H9 (cell line): ENCODE measurements around the gene SEMA5A. TPM values are rescaled to one million over a fixed set of nuclear protein-coding genes. Genes with fewer than 3 reads are reported as not detected.

Experiments used
- DNase-seq: peaks from one replicate; pipeline ENCODE4 v3.0.0-alpha.2; 2017
- H2AFZ ChIP-seq: one replicate; pipeline ENCODE4 v1.6.1; 2013; ENCODE audit warnings: mild to moderate bottlenecking, low read length, control low read depth, moderate library complexity
- H2AK5ac ChIP-seq: 2 replicates; pipeline ENCODE4 v1.6.1; 2013; ENCODE audit warnings: low read length, control low read depth, mixed read lengths; ENCODE audit not compliant: insufficient read length
- H2BK120ac ChIP-seq: one replicate; pipeline ENCODE4 v1.6.1; 2013; ENCODE audit warnings: low read depth, mild to moderate bottlenecking, low read length, control low read depth, inconsistent platforms; ENCODE audit not compliant: poor library complexity, severe bottlenecking
- H2BK12ac ChIP-seq: 2 replicates; pipeline ENCODE4 v1.6.1; 2013; ENCODE audit warnings: low read length, control low read depth, mixed read lengths, low read depth; ENCODE audit not compliant: insufficient read length
- H2BK15ac ChIP-seq: 2 replicates; pipeline ENCODE4 v1.6.1; 2013; ENCODE audit warnings: low read depth, low read length, control low read depth
- H2BK20ac ChIP-seq: one replicate; pipeline ENCODE4 v1.6.1; 2013; ENCODE audit warnings: low read depth, mild to moderate bottlenecking, low read length, control low read depth, inconsistent platforms; ENCODE audit not compliant: poor library complexity, severe bottlenecking
- H2BK5ac ChIP-seq: 2 replicates; pipeline ENCODE4 v1.6.1; 2013; ENCODE audit warnings: low read length, control low read depth, mixed read lengths; ENCODE audit not compliant: insufficient read length
- H3K14ac ChIP-seq: 2 replicates; pipeline ENCODE4 v1.6.1; 2013; ENCODE audit warnings: low read length, control low read depth; ENCODE audit not compliant: insufficient read depth
- H3K18ac ChIP-seq: 2 replicates; pipeline ENCODE4 v1.6.1; 2013; ENCODE audit warnings: low read depth, mild to moderate bottlenecking, mixed read lengths, low read length, control low read depth; ENCODE audit not compliant: insufficient read length
- H3K23ac ChIP-seq: 2 replicates; pipeline ENCODE4 v1.6.1; 2013; ENCODE audit warnings: low read length, control low read depth, mixed read lengths, low read depth; ENCODE audit not compliant: insufficient read length
- H3K23me2 ChIP-seq: 2 replicates; pipeline ENCODE4 v1.6.1; 2013; ENCODE audit warnings: low read depth, mild to moderate bottlenecking, mixed read lengths, low read length, control low read depth; ENCODE audit not compliant: insufficient read length, poor library complexity, severe bottlenecking
- H3K27ac ChIP-seq: 2 replicates; pipeline ENCODE4 v1.5.1; 2013; ENCODE audit warnings: low read length, control low read depth, mixed read lengths, low read depth; ENCODE audit not compliant: insufficient read length
- H3K27me3 ChIP-seq: 2 replicates; pipeline ENCODE4 v1.6.1; 2013; ENCODE audit warnings: low read length, control low read depth, inconsistent platforms; ENCODE audit not compliant: insufficient read depth
- H3K4ac ChIP-seq: 2 replicates; pipeline ENCODE4 v1.6.1; 2013; ENCODE audit warnings: low read depth, mild to moderate bottlenecking, control low read depth, inconsistent platforms, low read length, moderate library complexity
- H3K4me1 ChIP-seq: 2 replicates; pipeline ENCODE4 v1.6.1; 2013; ENCODE audit warnings: low read length, control low read depth, inconsistent platforms; ENCODE audit not compliant: insufficient read depth
- H3K4me2 ChIP-seq: 2 replicates; pipeline ENCODE4 v1.6.1; 2013; ENCODE audit warnings: low read length, control low read depth, mixed read lengths; ENCODE audit not compliant: insufficient read length, insufficient read depth
- H3K56ac ChIP-seq: 2 replicates; pipeline ENCODE4 v1.6.1; 2013; ENCODE audit warnings: low read depth, mild to moderate bottlenecking, mixed read lengths, low read length, control low read depth; ENCODE audit not compliant: insufficient read length
- H3K79me1 ChIP-seq: 2 replicates; pipeline ENCODE4 v1.6.1; 2013; ENCODE audit warnings: low read depth, mild to moderate bottlenecking, moderate library complexity, low read length, control low read depth, inconsistent platforms; ENCODE audit not compliant: insufficient read depth, poor library complexity, severe bottlenecking
- H3K79me2 ChIP-seq: 2 replicates; pipeline ENCODE4 v1.6.1; 2013; ENCODE audit warnings: low read length, control low read depth, inconsistent platforms; ENCODE audit not compliant: insufficient read depth
- H3K9ac ChIP-seq: 2 replicates; pipeline ENCODE4 v1.6.1; 2013; ENCODE audit warnings: low read length, control low read depth, mixed read lengths; ENCODE audit not compliant: insufficient read length; ENCODE audit errors: extremely low read depth
- H3K9me3 ChIP-seq: one replicate; pipeline ENCODE4 v1.6.1; 2013; ENCODE audit warnings: low read depth, low read length, inconsistent platforms; ENCODE audit not compliant: control insufficient read depth
- H3T11ph ChIP-seq: one replicate; pipeline ENCODE4 v1.6.1; 2013; ENCODE audit warnings: mild to moderate bottlenecking, low read length, control low read depth, inconsistent platforms
- H4K20me1 ChIP-seq: one replicate; pipeline ENCODE4 v1.6.1; 2013; ENCODE audit not compliant: control insufficient read depth, insufficient read length, insufficient read depth
- H4K5ac ChIP-seq: 2 replicates; pipeline ENCODE4 v1.6.1; 2013; ENCODE audit warnings: low read depth, mild to moderate bottlenecking, mixed read lengths, low read length, control low read depth; ENCODE audit not compliant: insufficient read length
- H4K8ac ChIP-seq: replicated peaks from 2 replicates; pipeline ENCODE4 v1.6.1; 2013; ENCODE audit warnings: low read length, control low read depth, mixed read lengths, low read depth; ENCODE audit not compliant: insufficient read length
- H4K91ac ChIP-seq: 2 replicates; pipeline ENCODE4 v1.6.1; 2013; ENCODE audit warnings: low read depth, mild to moderate bottlenecking, moderate library complexity, mixed read lengths, low read length, control low read depth; ENCODE audit not compliant: insufficient read length
- H3K27ac Mint-ChIP-seq, 3 experiments: 2 replicates in 2 of 3; 3 replicates in 1 of 3; pipeline ENCODE4 v1.8.0; 2020 to 2021; ENCODE audit warnings: mixed read lengths in 3 of 3, mild to moderate bottlenecking in 1 of 3, moderate library complexity in 1 of 3
- H3K27me3 Mint-ChIP-seq: 2 replicates; pipeline ENCODE4 v1.8.0; 2021; ENCODE audit warnings: low read depth, mild to moderate bottlenecking, moderate library complexity, mixed read lengths
- H3K36me3 Mint-ChIP-seq, 3 experiments: 2 replicates in 2 of 3; 3 replicates in 1 of 3; pipeline ENCODE4 v1.8.0; 2020 to 2021; ENCODE audit warnings: low read depth in 3 of 3, mixed read lengths in 3 of 3; ENCODE audit not compliant: insufficient read depth in 1 of 3
- H3K4me1 Mint-ChIP-seq, 2 experiments: 2 replicates each; pipeline ENCODE4 v1.8.0; 2020; ENCODE audit warnings: mixed read lengths in 2 of 2
- H3K4me3 Mint-ChIP-seq, 2 experiments: 2 replicates in 1 of 2; 3 replicates in 1 of 2; pipeline ENCODE4 v1.8.0; 2020 to 2021; ENCODE audit warnings: mild to moderate bottlenecking in 2 of 2, mixed read lengths in 2 of 2, moderate library complexity in 1 of 2
- H3K9me3 Mint-ChIP-seq, 2 experiments: 2 replicates in 1 of 2; 3 replicates in 1 of 2; pipeline ENCODE4 v1.8.0; 2020; ENCODE audit warnings: mild to moderate bottlenecking in 2 of 2, mixed read lengths in 2 of 2, moderate library complexity in 1 of 2
- CTCF ChIP-seq: fragments of 200-600 bp; sonication (generic); conservative IDR thresholded peaks from 3 replicates; pipeline ENCODE4 v1.8.0; 2021; ENCODE audit warnings: antibody characterized with exemption, mild to moderate bottlenecking
- WGBS: extraction: QIAGEN DNeasy Blood & Tissue Kit; methylation state at CpG from one replicate; pipeline ENCODE4 v1.1.7; 2013; ENCODE audit warnings: missing lambda C conversion rate, low lambda C conversion rate, mixed read lengths; ENCODE audit not compliant: insufficient read length; ENCODE audit errors: extremely low coverage; 5-methylcytosine and 5-hydroxymethylcytosine counted together
- total RNA-seq: library from RNA; stranded (reverse); gene quantifications from 2 replicates; pipeline ENCODE4 v1.2.1, GENCODE V29; 2021

The SEMA5A gene
- total RNA-seq, 1 experiment from 2014 or later = 4.3 TPM

- H3K27me3 ChIP-seq = no peaks in the 10 kb centered on the region
- H3K27ac ChIP-seq = no peak overlapping the region
- no peaks in the 10 kb centered on the region for H3K23me2 ChIP-seq
- Mint-ChIP-seq H3K27ac (no peak overlapping the region), H3K9me3 (no peaks in the 10 kb centered on the region), H3K4me1 (peaks cover 12 to 15% of the 10 kb centered on the region in 2 experiments), H3K4me3 (no peak overlapping the region), H3K27me3 (no peaks in the 10 kb centered on the region), H3K36me3 (no peaks in the 10 kb centered on the region; a peak in 2 of 7 replicates)
- H3K79me2 ChIP-seq = no peaks in the 10 kb centered on the region
- no peak overlapping the region for H2AFZ ChIP-seq
- H3T11ph ChIP-seq = no peak overlapping the region
- H3K9ac ChIP-seq = no peak overlapping the region
- no peak overlapping the region for H2BK20ac ChIP-seq
- no peak overlapping the region for H2AK5ac ChIP-seq
- H3K14ac ChIP-seq = no peak overlapping the region
- no peak for TF ChIP-seq CTCF
- H3K79me1 ChIP-seq = no peaks in the 10 kb centered on the region
- no peak overlapping the region for H3K56ac ChIP-seq
- H4K91ac ChIP-seq = no peak overlapping the region
- DNase-seq = no peak
- no peak overlapping the region for H2BK120ac ChIP-seq
- no CpG with 5 or more reads among the region's 2 CpGs for WGBS
- H3K18ac ChIP-seq = no peak overlapping the region
- no peak overlapping the region for H3K4me2 ChIP-seq
- peaks cover 2% of the 10 kb centered on the region; the same call in 1 of the 2 replicates for H3K4me1 ChIP-seq
- no peak overlapping the region for H2BK5ac ChIP-seq
- no peak overlapping the region for H4K8ac ChIP-seq
- no peak overlapping the region for H4K5ac ChIP-seq
- no peak overlapping the region for H3K23ac ChIP-seq
- no peaks in the 10 kb centered on the region for H4K20me1 ChIP-seq
- H2BK15ac ChIP-seq = no peak overlapping the region
- no peak overlapping the region for H2BK12ac ChIP-seq
- no peaks in the 10 kb centered on the region for H3K9me3 ChIP-seq
- no peak overlapping the region for H3K4ac ChIP-seq
These were observed 11.8 kb upstream of the SEMA5A start for GRCh38 chr5:9557696-9558095.
